Measurements from ENCODE around the gene NDUFB6. TPM values are rescaled to one million over a fixed set of nuclear protein-coding genes. Genes with fewer than 3 reads are reported as not detected.

The NDUFB6 gene
- polyA plus RNA-seq, 1 donor from 2014 or later, result 148 TPM

GRCh38 chr9:32551276-32552051, 21.5 kb downstream of the NDUFB6 start:
- Histone ChIP-seq H3K9ac (ENCODE audit: low read length) (peak overlapping the region; percentile 85), H3F3A (ENCODE audit: insufficient read depth, low read length, poor library complexity, severe bottlenecking) (no peaks in the 10 kb centered on the region), H3K4me3 (ENCODE audit: low read length) (peak overlapping the region; percentile 96), H2AFZ (ENCODE audit: low read depth, low read length) (peak overlapping the region; percentile 53), H3K79me2 (replicated peaks; ENCODE audit: insufficient read depth, low read length) (peaks cover 39% of the 10 kb centered on the region), H4K20me1 (ENCODE audit: insufficient read depth) (no peaks in the 10 kb centered on the region), H3K27ac (ENCODE audit: low read length) (peak overlapping the region; percentile 92), H3K36me3 (ENCODE audit: insufficient read depth, low read length) (no peaks in the 10 kb centered on the region), H3K27me3 (ENCODE audit: insufficient read depth, low read depth, low read length) (no peaks in the 10 kb centered on the region), H3K4me2 (ENCODE audit: low read length) (peak overlapping the region; percentile 95), H3K9me3 (ENCODE audit: low read length) (no peaks in the 10 kb centered on the region), H3K9me2 (ENCODE audit: insufficient read depth, low read length) (no peaks in the 10 kb centered on the region)
- peak; percentile 58 for TF ChIP-seq MXI1 (conservative IDR thresholded peaks at IDR 0.05; ENCODE audit: poor library complexity, severe bottlenecking)
- no peak for TF ChIP-seq EP300 (conservative IDR thresholded peaks at IDR 0.05; ENCODE audit: poor library complexity, severe bottlenecking)

GRCh38 chr9:32550562-32551275, 22.2 kb downstream of the NDUFB6 start:
- Histone ChIP-seq H3K4me2 (ENCODE audit: low read length) (peak overlapping the region; percentile 95), H3K27ac (ENCODE audit: low read length) (peak overlapping the region; percentile 92), H3K9ac (ENCODE audit: low read length) (peak overlapping the region; percentile 92), H3F3A (ENCODE audit: insufficient read depth, low read length, poor library complexity, severe bottlenecking) (no peaks in the 10 kb centered on the region), H3K79me2 (replicated peaks; ENCODE audit: insufficient read depth, low read length) (peaks cover 46% of the 10 kb centered on the region), H4K20me1 (ENCODE audit: insufficient read depth) (no peaks in the 10 kb centered on the region), H3K36me3 (ENCODE audit: insufficient read depth, low read length) (no peaks in the 10 kb centered on the region), H3K27me3 (ENCODE audit: insufficient read depth, low read depth, low read length) (no peaks in the 10 kb centered on the region), H3K4me3 (ENCODE audit: low read length) (peak overlapping the region; percentile 96), H2AFZ (ENCODE audit: low read depth, low read length) (peak overlapping the region; percentile 53), H3K9me3 (ENCODE audit: low read length) (no peaks in the 10 kb centered on the region), H3K9me2 (ENCODE audit: insufficient read depth, low read length) (no peaks in the 10 kb centered on the region)
- TF ChIP-seq MXI1 (conservative IDR thresholded peaks at IDR 0.05; ENCODE audit: poor library complexity, severe bottlenecking) (peak; percentile 69), EP300 (conservative IDR thresholded peaks at IDR 0.05; ENCODE audit: poor library complexity, severe bottlenecking) (peak; percentile 15), EZH2 (IDR thresholded peaks at IDR 0.05; ENCODE audit: borderline replicate concordance, insufficient read depth, low read length, poor library complexity, severe bottlenecking) (no peak), POLR2AphosphoS5 (IDR thresholded peaks at IDR 0.05) (peak; percentile 93), TAF1 (IDR thresholded peaks at IDR 0.05; ENCODE audit: low read depth) (peak; percentile 68)
- TF ChIP-seq, protein P1, sequence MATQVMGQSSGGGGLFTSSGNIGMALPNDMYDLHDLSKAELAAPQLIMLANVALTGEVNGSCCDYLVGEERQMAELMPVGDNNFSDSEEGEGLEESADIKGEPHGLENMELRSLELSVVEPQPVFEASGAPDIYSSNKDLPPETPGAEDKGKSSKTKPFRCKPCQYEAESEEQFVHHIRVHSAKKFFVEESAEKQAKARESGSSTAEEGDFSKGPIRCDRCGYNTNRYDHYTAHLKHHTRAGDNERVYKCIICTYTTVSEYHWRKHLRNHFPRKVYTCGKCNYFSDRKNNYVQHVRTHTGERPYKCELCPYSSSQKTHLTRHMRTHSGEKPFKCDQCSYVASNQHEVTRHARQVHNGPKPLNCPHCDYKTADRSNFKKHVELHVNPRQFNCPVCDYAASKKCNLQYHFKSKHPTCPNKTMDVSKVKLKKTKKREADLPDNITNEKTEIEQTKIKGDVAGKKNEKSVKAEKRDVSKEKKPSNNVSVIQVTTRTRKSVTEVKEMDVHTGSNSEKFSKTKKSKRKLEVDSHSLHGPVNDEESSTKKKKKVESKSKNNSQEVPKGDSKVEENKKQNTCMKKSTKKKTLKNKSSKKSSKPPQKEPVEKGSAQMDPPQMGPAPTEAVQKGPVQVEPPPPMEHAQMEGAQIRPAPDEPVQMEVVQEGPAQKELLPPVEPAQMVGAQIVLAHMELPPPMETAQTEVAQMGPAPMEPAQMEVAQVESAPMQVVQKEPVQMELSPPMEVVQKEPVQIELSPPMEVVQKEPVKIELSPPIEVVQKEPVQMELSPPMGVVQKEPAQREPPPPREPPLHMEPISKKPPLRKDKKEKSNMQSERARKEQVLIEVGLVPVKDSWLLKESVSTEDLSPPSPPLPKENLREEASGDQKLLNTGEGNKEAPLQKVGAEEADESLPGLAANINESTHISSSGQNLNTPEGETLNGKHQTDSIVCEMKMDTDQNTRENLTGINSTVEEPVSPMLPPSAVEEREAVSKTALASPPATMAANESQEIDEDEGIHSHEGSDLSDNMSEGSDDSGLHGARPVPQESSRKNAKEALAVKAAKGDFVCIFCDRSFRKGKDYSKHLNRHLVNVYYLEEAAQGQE (IDR thresholded peaks at IDR 0.05; ENCODE audit: borderline replicate concordance), result peak; percentile 85

DNA sequence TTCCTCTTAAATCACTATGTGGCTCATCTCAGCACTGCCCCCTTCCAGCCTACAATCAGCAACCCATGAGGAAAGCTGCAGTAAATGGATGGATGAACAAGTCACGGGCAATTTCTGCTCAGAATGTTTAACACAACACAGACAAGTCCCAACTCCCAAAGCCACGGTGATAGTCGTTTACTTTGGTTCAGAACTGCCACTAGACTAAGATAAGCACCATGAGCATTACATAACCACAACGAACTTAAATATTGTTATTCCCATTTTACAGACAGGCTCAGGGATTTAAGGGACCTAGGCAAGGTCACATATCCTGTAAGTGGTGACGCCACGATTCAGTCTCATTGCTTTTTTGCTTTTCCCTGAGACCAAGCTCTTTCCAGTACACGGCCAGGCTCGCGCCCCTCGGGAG, 22.8 kb downstream of the NDUFB6 start:
- Histone ChIP-seq H3K9me3 (ENCODE audit: low read length) (no peaks in the 10 kb centered on the region), H3K9me2 (ENCODE audit: insufficient read depth, low read length) (no peaks in the 10 kb centered on the region), H3K4me2 (ENCODE audit: low read length) (peak overlapping the region; percentile 98), H3K27me3 (ENCODE audit: insufficient read depth, low read depth, low read length) (no peaks in the 10 kb centered on the region), H3K36me3 (ENCODE audit: insufficient read depth, low read length) (no peaks in the 10 kb centered on the region), H2AFZ (ENCODE audit: low read depth, low read length) (peak overlapping the region; percentile 48), H4K20me1 (ENCODE audit: insufficient read depth) (no peaks in the 10 kb centered on the region), H3K4me3 (ENCODE audit: low read length) (peak overlapping the region; percentile 96), H3K9ac (ENCODE audit: low read length) (peak overlapping the region; percentile 92), H3F3A (ENCODE audit: insufficient read depth, low read length, poor library complexity, severe bottlenecking) (no peaks in the 10 kb centered on the region), H3K79me2 (replicated peaks; ENCODE audit: insufficient read depth, low read length) (peaks cover 51% of the 10 kb centered on the region), H3K27ac (ENCODE audit: low read length) (peak overlapping the region; percentile 82)
- TF ChIP-seq, protein P2, sequence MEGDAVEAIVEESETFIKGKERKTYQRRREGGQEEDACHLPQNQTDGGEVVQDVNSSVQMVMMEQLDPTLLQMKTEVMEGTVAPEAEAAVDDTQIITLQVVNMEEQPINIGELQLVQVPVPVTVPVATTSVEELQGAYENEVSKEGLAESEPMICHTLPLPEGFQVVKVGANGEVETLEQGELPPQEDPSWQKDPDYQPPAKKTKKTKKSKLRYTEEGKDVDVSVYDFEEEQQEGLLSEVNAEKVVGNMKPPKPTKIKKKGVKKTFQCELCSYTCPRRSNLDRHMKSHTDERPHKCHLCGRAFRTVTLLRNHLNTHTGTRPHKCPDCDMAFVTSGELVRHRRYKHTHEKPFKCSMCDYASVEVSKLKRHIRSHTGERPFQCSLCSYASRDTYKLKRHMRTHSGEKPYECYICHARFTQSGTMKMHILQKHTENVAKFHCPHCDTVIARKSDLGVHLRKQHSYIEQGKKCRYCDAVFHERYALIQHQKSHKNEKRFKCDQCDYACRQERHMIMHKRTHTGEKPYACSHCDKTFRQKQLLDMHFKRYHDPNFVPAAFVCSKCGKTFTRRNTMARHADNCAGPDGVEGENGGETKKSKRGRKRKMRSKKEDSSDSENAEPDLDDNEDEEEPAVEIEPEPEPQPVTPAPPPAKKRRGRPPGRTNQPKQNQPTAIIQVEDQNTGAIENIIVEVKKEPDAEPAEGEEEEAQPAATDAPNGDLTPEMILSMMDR (IDR thresholded peaks at IDR 0.05; ENCODE audit: poor library complexity, severe bottlenecking), result no peak
- TF ChIP-seq RAD21 (conservative IDR thresholded peaks at IDR 0.05) (no peak), EZH2 (IDR thresholded peaks at IDR 0.05; ENCODE audit: borderline replicate concordance, insufficient read depth, low read length, poor library complexity, severe bottlenecking) (no peak), TAF1 (IDR thresholded peaks at IDR 0.05; ENCODE audit: low read depth) (no peak), SMC3 (conservative IDR thresholded peaks at IDR 0.05; ENCODE audit: poor library complexity) (no peak), POLR2AphosphoS5 (IDR thresholded peaks at IDR 0.05) (no peak), MXI1 (conservative IDR thresholded peaks at IDR 0.05; ENCODE audit: poor library complexity, severe bottlenecking) (no peak), EP300 (conservative IDR thresholded peaks at IDR 0.05; ENCODE audit: poor library complexity, severe bottlenecking) (no peak)
- TF ChIP-seq, protein P1 (IDR thresholded peaks at IDR 0.05; ENCODE audit: borderline replicate concordance), result no peak
